Measurements from ENCODE around the gene DRD3. TPM values are rescaled to one million over a fixed set of nuclear protein-coding genes. Genes with fewer than 3 reads are reported as not detected.

Gene DRD3
- total and polyA plus RNA-seq, 2 of the 8 experiments (the other 6 are each of a cell fraction or from before 2014, with no cell fraction given): 0.32 to 1.3 TPM

DNA sequence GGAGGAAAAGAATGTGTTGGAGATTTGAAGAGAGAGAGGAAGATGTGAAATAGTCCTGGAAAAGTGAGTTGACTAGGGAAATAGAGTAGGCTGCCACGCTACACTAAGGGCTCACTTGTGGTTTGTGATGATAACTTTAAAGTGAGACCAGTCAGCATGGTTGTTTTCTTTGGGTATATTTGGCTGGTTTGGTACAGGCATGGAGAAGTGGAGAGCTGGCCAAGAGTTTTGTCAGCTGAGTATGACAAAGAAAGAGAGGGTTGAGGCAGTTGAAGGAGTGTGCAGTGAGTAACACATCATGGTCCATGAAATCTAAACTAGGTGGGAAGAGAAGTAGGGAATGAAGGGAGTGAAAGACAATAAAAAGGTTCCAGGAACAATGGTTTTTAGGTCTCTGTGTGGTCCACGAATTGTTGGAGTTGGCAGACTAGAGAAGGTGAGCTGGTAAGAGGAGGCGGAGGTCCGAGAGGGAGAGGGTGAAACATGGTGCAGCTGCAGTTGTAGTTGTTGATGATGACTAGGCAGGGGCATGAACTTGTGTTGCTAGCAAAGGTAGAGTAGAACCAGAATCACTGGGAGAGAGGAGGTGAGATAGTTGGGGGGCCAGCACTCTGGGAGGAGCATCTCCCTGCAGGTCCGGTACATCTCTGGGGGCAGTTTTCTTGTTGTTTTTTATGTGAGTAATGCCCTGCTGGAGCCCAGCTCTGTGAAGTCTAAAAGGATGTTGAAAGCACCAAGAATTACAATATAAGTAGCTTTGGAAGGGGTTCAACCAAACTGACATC lies 37.5 kb upstream of the DRD3 start:
- H3K4me1 ChIP-seq (replicated peaks in 1 of 4; ENCODE audit: control insufficient read depth in 3 of 4, insufficient read depth in 4 of 4, low read length in 3 of 4): peaks cover 3 to 20% (median 4%) of the 10 kb centered on the region in 4 experiments; a peak in 6 of 7 replicates
- CTCF ChIA-PET (ENCODE audit: partially characterized antibody): interaction anchor here (1.4 to 1.5 kb wide), 2 partner anchors 75 to 168 kb away, joined by 3 read pairs; no protein-coding TSS in a partner anchor
- TF ChIP-seq SIRT6 (IDR thresholded peaks at IDR 0.05; ENCODE audit: low read length): no peak
- TF ChIP-seq PHF8 (conservative IDR thresholded peaks at IDR 0.05; ENCODE audit: low read depth, low read length): no peak
- no peak for TF ChIP-seq JUND (IDR thresholded peaks at IDR 0.05; ENCODE audit: low read length)
- no peak for TF ChIP-seq POU5F1 (IDR thresholded peaks at IDR 0.05; ENCODE audit: low read depth, low read length)
- no peak for TF ChIP-seq POLR2AphosphoS5 (IDR thresholded peaks at IDR 0.05; ENCODE audit: low read depth, low read length)
- TF ChIP-seq EGR1 (IDR thresholded peaks at IDR 0.05; ENCODE audit: borderline replicate concordance, low read depth, low read length): no peak
- no peak for TF ChIP-seq CTBP2 (IDR thresholded peaks at IDR 0.05; ENCODE audit: borderline replicate concordance, insufficient read depth, insufficient read length, low read length)
- no peak for TF ChIP-seq SIN3A (conservative IDR thresholded peaks at IDR 0.05 in 1 of 2, IDR thresholded peaks at IDR 0.05 in 1 of 2; ENCODE audit: low read depth in 1 of 2, low read length in 2 of 2)
- TF ChIP-seq, protein P1, sequence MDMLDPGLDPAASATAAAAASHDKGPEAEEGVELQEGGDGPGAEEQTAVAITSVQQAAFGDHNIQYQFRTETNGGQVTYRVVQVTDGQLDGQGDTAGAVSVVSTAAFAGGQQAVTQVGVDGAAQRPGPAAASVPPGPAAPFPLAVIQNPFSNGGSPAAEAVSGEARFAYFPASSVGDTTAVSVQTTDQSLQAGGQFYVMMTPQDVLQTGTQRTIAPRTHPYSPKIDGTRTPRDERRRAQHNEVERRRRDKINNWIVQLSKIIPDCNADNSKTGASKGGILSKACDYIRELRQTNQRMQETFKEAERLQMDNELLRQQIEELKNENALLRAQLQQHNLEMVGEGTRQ (IDR thresholded peaks at IDR 0.05; ENCODE audit: low read length): no peak
- no peak for TF ChIP-seq CREB1 (IDR thresholded peaks at IDR 0.05)
- TF ChIP-seq YY1 (IDR thresholded peaks at IDR 0.05; ENCODE audit: low read depth, low read length): no peak
- no peak for TF ChIP-seq SIX5 (IDR thresholded peaks at IDR 0.05; ENCODE audit: low read depth, low read length)

More for the DNA sequence above, 37.5 kb upstream of the DRD3 start:
- Histone ChIP-seq H3K23me2 (ENCODE audit: low read depth, low read length) (no peaks in the 10 kb centered on the region; the same call in 1 of the 2 replicates), H4K91ac (replicated peaks; ENCODE audit: insufficient read length, low read length) (no peak overlapping the region), H3K27me3 (replicated peaks in 1 of 4; ENCODE audit: control insufficient read depth in 3 of 4, extremely low read depth in 1 of 4, insufficient read depth in 3 of 4, low read length in 3 of 4) (peaks cover 0 to 4% (median 1%) of the 10 kb centered on the region in 4 experiments; a peak in 3 of 7 replicates), H3K9me3 (ENCODE audit: insufficient read depth in 2 of 2, low read depth in 1 of 2, low read length in 1 of 2) (no peaks in the 10 kb centered on the region), H3K27ac (ENCODE audit: low read depth, low read length) (no peak overlapping the region), H3K9ac (replicated peaks in 1 of 4; ENCODE audit: extremely low read depth in 1 of 4, low read depth in 3 of 4, low read length in 3 of 4) (no peak overlapping the region; a peak in 1 of 7 replicates), H3K23ac (ENCODE audit: insufficient read length) (no peak overlapping the region), H3K4me3 (ENCODE audit: extremely low read depth in 1 of 4, insufficient read depth in 2 of 4, low read depth in 3 of 4, low read length in 4 of 4) (no peak overlapping the region), H2BK5ac (ENCODE audit: low read depth, low read length) (0 out of 2 replicates have a peak overlapping the region, but pooled peaks have one; percentile 6), H3K79me1 (ENCODE audit: low read depth, low read length) (no peaks in the 10 kb centered on the region), H3K79me2 (ENCODE audit: control insufficient read depth in 1 of 2, insufficient read depth in 2 of 2, low read length in 2 of 2) (no peaks in the 10 kb centered on the region), H4K5ac (ENCODE audit: insufficient read length, low read depth, low read length) (no peak overlapping the region), H2AFZ (ENCODE audit: low read length) (no peak overlapping the region), H2AK5ac (ENCODE audit: low read depth, low read length) (0 out of 2 replicates have a peak overlapping the region, but pooled peaks have one; percentile 18), H2BK15ac (ENCODE audit: low read length) (peak overlapping the region; percentile 61), H4K8ac (ENCODE audit: extremely low read depth, insufficient read depth, low read length) (no peak overlapping the region), H3K56ac (replicated peaks; ENCODE audit: insufficient read length, low read depth, low read length) (no peak overlapping the region), H3K36me3 (ENCODE audit: control insufficient read depth in 2 of 4, insufficient read depth in 4 of 4, low read length in 3 of 4) (no peaks in the 10 kb centered on the region), H2BK20ac (ENCODE audit: low read length) (peak overlapping the region; percentile 29; the same call in 1 of the 2 replicates), H3K18ac (ENCODE audit: extremely low read depth, low read length) (no peak overlapping the region; the same call in 1 of the 2 replicates), H3K14ac (ENCODE audit: insufficient read length) (no peak overlapping the region), H2BK120ac (replicated peaks; ENCODE audit: low read depth, low read length) (no peak overlapping the region), H2BK12ac (ENCODE audit: low read depth, low read length) (peak overlapping the region; percentile 93; the same call in 1 of the 2 replicates), H4K20me1 (replicated peaks in 1 of 2; ENCODE audit: control insufficient read depth in 1 of 2, insufficient read depth in 2 of 2, low read length in 2 of 2) (no peaks in the 10 kb centered on the region), H3K4me2 (ENCODE audit: insufficient read depth in 1 of 2, low read depth in 2 of 2, low read length in 2 of 2) (no peak overlapping the region), H3K4ac (replicated peaks; ENCODE audit: insufficient read length, low read depth, low read length) (no peak overlapping the region)
- POLR2A ChIA-PET (ENCODE audit: partially characterized antibody): no interaction called here
- FAIRE-seq (no peak), DNase-seq (ENCODE audit: low read depth in 1 of 2, low spot score in 2 of 2) (no peak)
- 98% methylated on average over 5 of the region's 5 CpGs; no CpG with 5 or more reads in 1 of the 2 experiments for WGBS, 2 experiments (ENCODE audit: extremely low coverage in 1 of 2, insufficient coverage in 1 of 2, insufficient read length in 1 of 2, insufficient replicate concordance in 2 of 2, low coverage in 1 of 2, low lambda C conversion rate in 2 of 2, missing lambda C conversion rate in 1 of 2)
